Pulmonary artery endothelial cell (primary cell): ENCODE results near the gene ZBTB38. TPM values are rescaled to one million over a fixed set of nuclear protein-coding genes. Genes with fewer than 3 reads are reported as not detected.

Experiments
- DNase-seq: peaks from one replicate; pipeline ENCODE4 v3.0.0-alpha.2; 2011; ENCODE audit warnings: low read depth, low spot score
- total RNA-seq: library from RNA; depleted of rRNA; stranded (reverse); fragments of >200 nt; gene quantifications from 2 replicates; pipeline ENCODE4 v1.2.3, GENCODE V29; 2014

ZBTB38 gene
- total RNA-seq, 1 donor from 2014 or later: 80.3 TPM

DNA sequence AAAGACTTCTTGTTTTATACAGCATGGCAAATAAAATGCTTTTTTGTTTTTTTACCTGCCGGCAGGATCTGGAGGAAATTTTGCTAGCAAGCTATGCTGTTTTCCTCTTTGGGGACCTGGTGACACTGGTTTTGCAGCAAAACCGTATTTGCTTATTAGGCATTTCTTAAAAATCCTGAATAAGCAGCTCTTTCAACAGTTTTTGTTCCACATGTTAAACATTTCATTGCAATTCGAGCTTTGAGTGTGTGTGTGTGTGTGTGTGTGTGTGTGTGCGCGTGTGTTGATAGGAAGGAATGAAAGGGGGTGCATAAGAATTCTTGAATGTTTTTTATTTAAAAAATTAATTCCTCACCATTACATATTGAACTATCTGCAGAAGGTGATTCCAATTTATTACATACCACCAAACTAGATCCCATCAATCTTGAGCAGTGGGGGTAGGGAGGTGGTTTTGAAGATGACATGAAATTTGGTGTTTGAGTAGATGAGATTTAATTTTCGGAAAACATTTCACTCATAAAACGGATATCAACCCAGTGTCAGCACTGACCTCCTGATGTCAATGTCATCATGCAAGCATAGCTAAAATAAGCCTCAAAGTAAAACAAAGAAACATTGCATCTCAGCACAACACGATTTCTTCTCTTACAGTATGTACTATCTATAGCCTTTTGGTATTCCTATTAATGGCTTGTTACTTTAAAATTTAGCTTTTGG, 17.3 kb downstream of the ZBTB38 start:
- no peak for DNase-seq

- no peak for DNase-seq
Observed at GRCh38 chr3:141386126-141386488, 17.8 kb downstream of the ZBTB38 start.

- no peak for DNase-seq
Observed at GRCh38 chr3:141386611-141387111, 18.4 kb downstream of the ZBTB38 start.

GRCh38 chr3:141387516-141387915, 19.2 kb downstream of the ZBTB38 start:
- no peak for DNase-seq

DNA sequence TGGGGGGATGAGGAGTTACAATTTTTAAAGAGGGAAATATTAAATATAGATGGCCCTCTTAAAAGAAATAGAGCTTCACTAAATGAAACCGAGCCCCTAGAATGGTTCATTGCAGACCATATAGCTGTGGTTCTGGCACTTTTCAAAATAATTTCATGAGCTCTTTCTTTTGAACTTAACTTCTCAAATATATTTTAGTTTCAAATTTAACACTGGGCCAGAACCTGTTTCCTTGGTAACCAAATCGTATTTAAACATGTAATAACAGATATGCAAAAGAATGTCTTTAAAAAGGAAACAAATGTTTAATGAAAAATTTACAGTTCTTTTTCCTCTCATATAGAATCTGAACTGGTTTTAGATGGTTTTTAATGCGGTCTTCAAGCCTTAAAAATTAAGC, 20.1 kb downstream of the ZBTB38 start:
- DNase-seq: no peak

DNA sequence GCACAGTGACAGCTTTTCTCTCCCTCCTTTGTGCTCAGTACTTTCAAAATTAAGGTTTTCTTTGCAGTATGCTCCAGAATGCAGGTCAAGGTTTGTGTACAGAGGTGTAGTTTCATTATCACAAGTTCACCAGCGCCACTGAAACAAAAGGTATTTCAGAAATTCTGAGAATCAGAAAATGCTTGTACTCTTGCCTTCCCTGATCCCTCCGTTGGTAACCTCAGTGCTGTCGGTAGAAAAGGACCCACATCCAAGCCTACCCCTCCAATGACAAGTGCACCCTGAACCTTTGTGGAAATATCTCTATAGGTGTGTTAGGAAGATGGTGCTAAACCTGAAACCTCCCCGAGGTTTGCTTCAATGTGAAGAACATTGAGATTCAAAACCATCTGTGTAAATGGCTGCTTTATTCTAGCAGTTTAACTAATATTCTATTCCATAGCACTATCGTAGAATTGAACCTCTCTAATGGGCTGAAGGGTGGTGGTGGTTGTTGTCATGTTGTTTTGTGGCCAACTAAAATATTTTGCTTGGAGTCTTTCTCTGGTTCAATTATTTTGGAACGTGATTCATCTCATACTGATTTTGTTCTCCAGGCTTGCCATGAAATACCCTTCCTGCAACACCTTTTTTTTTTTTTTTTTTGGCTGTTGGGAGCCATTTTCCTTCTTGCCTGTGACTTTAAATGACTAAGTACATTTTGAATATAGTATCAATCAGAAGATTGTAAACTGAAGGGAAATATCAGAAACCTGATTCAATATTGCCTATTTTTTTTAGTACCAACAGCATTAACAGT, 20.7 kb downstream of the ZBTB38 start:
- DNase-seq: no peak

DNA sequence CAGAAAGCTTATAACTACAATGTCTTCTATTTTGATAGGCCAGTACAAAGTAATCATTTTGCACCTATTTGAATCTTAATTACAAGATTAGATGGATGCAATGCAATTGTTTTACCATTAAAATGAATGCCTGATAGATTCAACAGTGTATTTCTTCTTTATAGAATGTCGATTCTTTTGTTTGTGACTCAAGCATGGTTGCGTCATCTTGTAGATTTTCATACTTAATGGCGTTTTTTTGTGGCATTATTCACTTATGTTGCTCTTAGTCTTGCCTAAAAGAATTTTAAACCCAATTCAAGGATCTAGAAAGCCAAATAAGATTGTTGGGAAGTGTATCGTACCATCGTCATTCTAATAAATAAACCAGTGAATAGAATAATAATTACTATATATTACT, 21.4 kb downstream of the ZBTB38 start:
- no peak for DNase-seq

GRCh38 chr3:141390747-141391146, 22.4 kb downstream of the ZBTB38 start:
- no peak for DNase-seq

- no peak for DNase-seq
Observed at GRCh38 chr3:141391298-141391990, 23.1 kb downstream of the ZBTB38 start.

DNA sequence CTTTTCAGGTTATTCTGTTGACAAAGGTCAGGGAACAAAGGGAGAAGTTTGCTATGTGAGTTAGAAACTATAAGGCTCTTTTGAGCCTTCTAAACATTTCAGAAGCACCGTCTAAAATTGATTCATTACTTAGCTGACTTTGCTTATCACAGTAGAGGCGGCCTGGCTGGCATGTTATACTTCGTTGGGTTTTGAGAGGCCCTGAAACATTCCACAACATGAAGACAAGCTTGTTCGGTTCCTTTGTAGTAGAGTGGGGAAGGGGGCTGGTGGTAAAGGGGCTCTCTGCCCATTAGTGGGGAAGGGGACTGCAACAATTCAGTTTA, 23.6 kb downstream of the ZBTB38 start:
- no peak for DNase-seq

GRCh38 chr3:141392416-141392815, 24.1 kb downstream of the ZBTB38 start:
- DNase-seq: no peak

DNA sequence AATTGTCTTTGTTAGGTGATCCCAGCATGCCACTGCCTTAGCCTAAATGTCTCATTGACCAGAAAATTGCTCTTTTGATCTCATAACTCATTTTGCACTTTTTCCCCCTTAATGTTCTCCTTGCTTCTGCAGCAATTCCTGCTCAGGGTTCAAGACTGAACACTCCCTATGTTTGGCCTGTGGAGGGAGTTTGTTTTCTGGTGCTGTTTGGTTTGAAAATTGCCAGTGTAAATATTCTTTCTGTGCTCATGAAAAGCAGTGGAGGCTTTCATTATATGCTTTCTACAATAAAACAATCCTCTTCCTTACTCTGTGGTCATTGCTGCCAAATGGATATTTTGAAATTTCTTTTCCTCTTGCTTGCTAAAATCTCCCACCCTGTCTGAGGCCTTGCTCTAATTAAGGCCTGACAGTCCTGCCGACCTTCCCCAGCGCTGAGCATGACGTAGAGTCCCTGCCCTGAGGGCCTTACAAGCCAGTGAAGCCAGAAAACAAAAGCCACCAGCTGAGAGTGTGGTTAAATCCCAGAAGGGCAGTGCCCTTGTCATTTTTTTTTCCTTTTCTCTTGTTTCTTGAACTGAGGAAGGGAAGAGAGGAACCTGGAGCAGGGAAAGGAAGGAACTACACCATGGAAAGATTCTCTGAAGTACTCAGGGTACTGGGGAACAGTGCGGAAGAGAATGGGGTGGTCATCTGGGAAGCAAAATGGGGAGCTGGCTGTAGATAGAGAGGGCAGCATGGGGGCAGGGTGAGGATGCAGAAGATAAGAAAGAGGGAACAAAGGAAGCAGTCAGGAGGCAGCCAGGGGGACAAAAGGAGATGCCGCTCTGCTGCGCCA, 24.8 kb downstream of the ZBTB38 start:
- no peak for DNase-seq

DNA sequence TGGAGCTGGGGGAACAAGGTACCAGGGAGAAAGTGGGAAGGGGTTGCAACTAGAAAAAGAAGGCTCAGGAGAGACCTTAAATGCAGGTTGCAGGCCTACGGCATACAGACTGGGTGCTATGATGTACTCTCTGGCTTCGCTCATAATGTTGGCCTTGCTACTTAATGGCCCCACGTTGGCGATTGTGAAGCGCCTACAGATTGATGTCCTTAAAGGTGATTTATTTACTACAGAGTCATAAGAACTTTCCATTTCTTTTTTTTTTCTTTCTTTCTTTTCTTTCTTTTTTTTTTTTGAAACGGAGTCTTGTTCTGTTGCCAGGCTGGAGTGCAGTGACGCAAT, 25.4 kb downstream of the ZBTB38 start:
- no peak for DNase-seq

- no peak for DNase-seq
Observed at GRCh38 chr3:141394560-141394959, 26.3 kb downstream of the ZBTB38 start.

- no peak for DNase-seq
Observed at GRCh38 chr3:141395005-141395589, 26.8 kb downstream of the ZBTB38 start.

- DNase-seq: no peak
Observed at GRCh38 chr3:141397996-141398395, 29.7 kb downstream of the ZBTB38 start.

DNA sequence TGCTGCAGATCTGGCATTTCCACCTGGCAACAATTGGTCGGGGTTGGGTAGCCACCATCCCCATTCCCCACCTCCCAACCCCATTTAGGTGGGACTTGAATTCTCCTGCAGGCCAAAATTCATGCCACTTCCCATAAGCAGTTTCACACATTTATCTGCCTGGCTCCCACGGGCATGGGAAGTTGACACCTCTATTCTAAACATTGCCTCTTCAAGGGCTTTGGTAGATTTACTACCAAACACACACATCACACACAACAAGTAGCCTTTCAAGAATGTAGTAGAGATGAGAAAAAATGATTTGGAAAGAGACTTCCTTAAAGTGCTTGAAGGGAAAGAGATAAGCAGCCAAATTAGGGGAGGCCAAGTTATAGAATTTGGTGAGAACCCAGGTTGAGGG, 30.9 kb downstream of the ZBTB38 start:
- no peak for DNase-seq

DNA sequence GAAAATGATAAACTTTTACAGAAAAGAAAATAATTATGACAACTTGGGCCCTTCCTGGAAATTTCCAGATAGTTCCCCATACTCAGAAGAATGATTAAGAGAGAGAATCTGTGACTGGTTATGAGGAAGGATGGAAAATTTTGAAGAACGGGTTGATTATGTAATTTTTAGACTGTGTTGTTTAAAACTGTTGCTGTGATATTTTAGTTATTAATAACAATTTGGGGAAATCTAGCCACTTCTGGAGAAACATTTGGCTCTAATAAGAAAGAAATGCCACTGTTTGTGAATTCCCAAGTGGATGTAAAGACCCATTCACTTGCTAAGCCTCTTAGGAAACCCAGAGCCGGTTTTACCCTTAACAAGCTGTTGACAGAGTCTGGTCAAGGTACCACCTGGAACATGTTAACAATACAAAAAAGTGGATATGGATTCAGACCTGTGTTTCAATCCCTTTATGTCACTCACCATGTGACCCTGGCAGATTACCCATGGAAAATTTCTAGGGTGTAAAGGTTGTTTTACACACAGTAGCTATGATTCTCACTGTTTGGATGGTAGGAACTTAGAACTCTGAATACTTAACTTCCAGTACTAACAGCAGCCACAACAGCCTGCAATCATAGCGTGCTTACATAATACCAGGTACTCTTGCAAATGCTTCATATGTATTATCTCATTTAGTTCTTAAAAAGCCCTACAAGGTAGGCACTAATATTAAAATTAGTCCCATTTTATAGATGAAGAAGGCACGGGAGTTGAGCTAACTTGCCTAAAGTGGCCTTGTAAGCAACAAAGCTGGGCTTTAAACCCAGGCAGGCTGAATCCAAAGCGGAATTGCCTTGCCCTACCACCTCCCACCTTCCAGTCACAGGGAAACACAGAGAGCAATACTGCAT, 32.0 kb downstream of the ZBTB38 start:
- no peak for DNase-seq

GRCh38 chr3:141401095-141401494, 32.8 kb downstream of the ZBTB38 start:
- DNase-seq: no peak
